ENCODE results near the gene LNPK. TPM values are rescaled to one million over a fixed set of nuclear protein-coding genes. Genes with fewer than 3 reads are reported as not detected.

LNPK gene
- total RNA-seq, 1 donor from 2014 or later = 31.7 TPM

DNA sequence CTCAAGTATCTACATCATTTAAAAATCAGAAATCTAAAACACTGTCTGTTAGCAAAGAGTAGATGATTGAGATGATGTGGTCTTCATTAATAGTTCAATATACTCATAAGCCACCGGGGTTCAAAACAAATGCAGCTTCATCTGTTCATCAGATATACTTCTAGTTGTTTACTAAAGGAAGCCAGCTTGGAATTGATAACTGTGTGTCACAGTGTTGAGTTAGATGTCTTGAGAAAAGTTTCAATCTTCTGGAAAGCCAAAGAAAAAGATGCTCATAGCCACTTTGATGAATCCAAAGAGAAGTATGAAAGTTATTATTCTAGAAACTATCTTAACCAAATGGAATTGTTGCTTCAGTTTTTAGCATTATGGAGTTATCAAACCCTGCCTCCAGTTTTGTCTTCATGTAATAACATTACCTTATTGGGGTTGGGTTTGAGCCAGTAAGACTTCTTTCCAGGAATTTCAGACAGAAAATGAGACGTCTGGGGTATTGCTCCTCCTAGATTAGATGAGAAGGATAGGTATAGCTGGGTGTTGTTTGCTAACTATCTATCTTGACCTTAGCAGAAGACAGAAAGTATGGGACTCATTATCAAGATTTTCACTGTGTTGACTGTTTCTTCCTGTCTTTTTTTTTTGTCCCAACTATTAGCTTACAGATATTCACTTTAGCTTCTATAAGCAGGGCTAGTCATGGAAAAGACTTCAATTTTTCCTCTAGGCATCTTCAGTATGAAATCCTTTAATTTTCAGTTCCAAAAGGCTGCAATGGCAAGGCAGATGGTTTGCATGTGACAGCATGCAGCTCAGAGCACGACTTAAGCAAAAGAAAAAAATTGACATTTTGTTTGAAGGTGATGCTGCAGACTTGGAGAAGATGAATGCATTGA, 66.5 kb downstream of the LNPK start:
- DNase-seq (ENCODE audit: low spot score in 2 of 2, unreplicated experiment in 2 of 2) = no peak
- Mint-ChIP-seq H3K4me1 (peaks cover 5% of the 10 kb centered on the region), H3K27me3 (ENCODE audit: low read depth) (no peaks in the 10 kb centered on the region), H3K9me3 (peaks cover 3% of the 10 kb centered on the region), H3K36me3 (peaks cover 22% of the 10 kb centered on the region), H3K4me3 (no peak overlapping the region), H3K27ac (no peak overlapping the region)
- TF ChIP-seq, protein P1, sequence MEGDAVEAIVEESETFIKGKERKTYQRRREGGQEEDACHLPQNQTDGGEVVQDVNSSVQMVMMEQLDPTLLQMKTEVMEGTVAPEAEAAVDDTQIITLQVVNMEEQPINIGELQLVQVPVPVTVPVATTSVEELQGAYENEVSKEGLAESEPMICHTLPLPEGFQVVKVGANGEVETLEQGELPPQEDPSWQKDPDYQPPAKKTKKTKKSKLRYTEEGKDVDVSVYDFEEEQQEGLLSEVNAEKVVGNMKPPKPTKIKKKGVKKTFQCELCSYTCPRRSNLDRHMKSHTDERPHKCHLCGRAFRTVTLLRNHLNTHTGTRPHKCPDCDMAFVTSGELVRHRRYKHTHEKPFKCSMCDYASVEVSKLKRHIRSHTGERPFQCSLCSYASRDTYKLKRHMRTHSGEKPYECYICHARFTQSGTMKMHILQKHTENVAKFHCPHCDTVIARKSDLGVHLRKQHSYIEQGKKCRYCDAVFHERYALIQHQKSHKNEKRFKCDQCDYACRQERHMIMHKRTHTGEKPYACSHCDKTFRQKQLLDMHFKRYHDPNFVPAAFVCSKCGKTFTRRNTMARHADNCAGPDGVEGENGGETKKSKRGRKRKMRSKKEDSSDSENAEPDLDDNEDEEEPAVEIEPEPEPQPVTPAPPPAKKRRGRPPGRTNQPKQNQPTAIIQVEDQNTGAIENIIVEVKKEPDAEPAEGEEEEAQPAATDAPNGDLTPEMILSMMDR (IDR thresholded peaks at IDR 0.05; ENCODE audit: unreplicated experiment) = no peak

DNA sequence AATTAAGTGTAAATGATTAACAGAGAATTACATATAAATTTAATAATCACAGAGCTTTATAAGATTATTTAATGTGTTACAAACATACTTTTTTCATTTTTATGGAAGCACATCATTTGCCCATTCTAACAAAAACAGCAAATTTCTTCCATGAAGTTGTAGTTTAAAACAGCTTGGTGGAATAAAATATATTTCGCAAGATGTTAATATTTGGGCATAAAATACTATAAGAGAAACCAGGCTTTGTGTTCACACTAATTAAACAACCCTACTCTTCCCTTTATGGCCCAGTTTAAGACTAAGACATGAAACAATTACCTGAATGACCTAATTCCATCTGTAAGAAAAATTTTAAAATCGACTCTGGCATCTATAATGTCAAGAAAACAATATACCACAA, 69.4 kb downstream of the LNPK start:
- DNase-seq (ENCODE audit: low spot score in 2 of 2, unreplicated experiment in 2 of 2) = no peak
- Mint-ChIP-seq H3K27me3 (ENCODE audit: low read depth) (no peaks in the 10 kb centered on the region), H3K9me3 (no peaks in the 10 kb centered on the region), H3K36me3 (peaks cover 11% of the 10 kb centered on the region), H3K27ac (no peak overlapping the region), H3K4me3 (no peak overlapping the region), H3K4me1 (peaks cover 5% of the 10 kb centered on the region)
- TF ChIP-seq, protein P1 (IDR thresholded peaks at IDR 0.05; ENCODE audit: unreplicated experiment) = no peak

DNA sequence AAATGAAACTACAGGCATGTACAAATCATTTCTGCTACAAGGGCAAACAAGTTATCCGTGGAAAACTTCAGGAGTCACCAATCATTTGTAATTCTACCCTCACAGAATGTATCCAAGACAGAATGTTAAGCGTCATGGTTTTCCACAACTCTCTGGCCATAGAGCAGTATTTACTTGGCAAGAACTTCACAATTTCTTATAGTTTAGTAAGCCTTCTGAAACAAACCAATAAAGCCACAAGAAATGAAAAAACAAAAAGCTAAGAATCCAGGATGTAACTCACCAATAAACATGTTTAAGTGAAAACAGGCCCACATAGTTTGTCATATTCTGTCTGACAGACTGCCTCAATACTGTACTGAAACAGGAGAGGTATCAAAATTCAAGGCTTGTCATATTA, 70.3 kb downstream of the LNPK start:
- Mint-ChIP-seq H3K4me1 (peaks cover 5% of the 10 kb centered on the region), H3K27ac (peak overlapping the region; percentile 40), H3K36me3 (peaks cover 13% of the 10 kb centered on the region), H3K4me3 (no peak overlapping the region), H3K27me3 (ENCODE audit: low read depth) (no peaks in the 10 kb centered on the region), H3K9me3 (no peaks in the 10 kb centered on the region)
- TF ChIP-seq, protein P1 (IDR thresholded peaks at IDR 0.05; ENCODE audit: unreplicated experiment) = no peak
- DNase-seq (ENCODE audit: low spot score in 2 of 2, unreplicated experiment in 2 of 2) = no peak

DNA sequence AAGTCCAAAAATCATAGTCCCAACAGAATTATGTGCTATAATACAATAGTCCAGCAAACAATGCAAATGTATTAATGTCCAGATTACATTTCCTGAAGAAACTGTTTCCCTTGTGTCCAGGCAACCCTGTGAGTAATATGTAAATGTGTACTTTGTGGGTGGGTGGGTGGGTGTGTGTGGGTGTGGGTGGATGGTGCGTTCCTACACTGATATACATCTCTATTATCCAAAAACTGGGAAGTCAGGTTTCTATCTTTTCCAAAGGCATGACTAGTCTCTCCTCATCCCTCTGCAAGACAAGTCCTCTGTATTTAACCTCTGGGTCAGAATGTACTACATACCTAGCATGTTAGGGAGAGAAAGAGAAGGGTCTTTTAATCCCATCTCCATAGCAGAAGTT, 71.6 kb downstream of the LNPK start:
- Mint-ChIP-seq H3K36me3 (peaks cover 12% of the 10 kb centered on the region), H3K4me1 (peaks cover 5% of the 10 kb centered on the region), H3K27me3 (ENCODE audit: low read depth) (no peaks in the 10 kb centered on the region), H3K4me3 (no peak overlapping the region), H3K27ac (no peak overlapping the region), H3K9me3 (no peaks in the 10 kb centered on the region)
- DNase-seq (ENCODE audit: low spot score in 2 of 2, unreplicated experiment in 2 of 2) = no peak
- TF ChIP-seq, protein P1 (IDR thresholded peaks at IDR 0.05; ENCODE audit: unreplicated experiment) = no peak

DNA sequence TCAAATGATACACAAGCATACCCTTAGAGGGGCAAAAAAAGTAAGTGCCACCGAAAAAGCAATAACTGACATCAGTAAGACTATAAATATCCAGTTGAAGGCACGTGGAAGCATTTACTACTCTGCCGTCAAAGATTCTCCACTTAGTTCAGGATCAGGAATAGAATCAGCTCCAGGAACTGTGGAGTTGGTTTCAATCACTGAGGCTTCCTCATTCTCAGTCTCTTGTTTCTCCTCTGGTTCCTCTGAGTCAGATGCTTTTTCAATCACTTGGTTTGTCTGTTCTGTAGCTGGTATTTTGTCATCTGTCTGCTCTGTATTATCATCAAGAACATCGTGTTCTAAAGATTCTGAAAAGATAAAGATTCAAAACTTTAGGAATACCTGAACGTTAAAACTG, 72.2 kb downstream of the LNPK start:
- Mint-ChIP-seq H3K4me1 (peaks cover 5% of the 10 kb centered on the region), H3K27me3 (ENCODE audit: low read depth) (no peaks in the 10 kb centered on the region), H3K4me3 (no peak overlapping the region), H3K27ac (no peak overlapping the region), H3K9me3 (no peaks in the 10 kb centered on the region), H3K36me3 (peaks cover 9% of the 10 kb centered on the region)
- DNase-seq (ENCODE audit: low spot score in 2 of 2, unreplicated experiment in 2 of 2) = no peak
- TF ChIP-seq, protein P1 (IDR thresholded peaks at IDR 0.05; ENCODE audit: unreplicated experiment) = no peak

All from mesothelial cell of epicardium (in vitro differentiated cells).